ENCODE data around the gene MIGA2. TPM values are rescaled to one million over a fixed set of nuclear protein-coding genes. Genes with fewer than 3 reads are reported as not detected.
"Not testable (repeated sequence)": the region's sequence is repeated elsewhere in the genome, so short reads cannot be mapped to it uniquely, and the experiment has no call there.

The MIGA2 gene
- total RNA-seq, 1 donor = 22.7 TPM

- no peaks in the 10 kb centered on the region for H3K9me3 ChIP-seq (ENCODE audit: low read depth, low read length)
- no peak overlapping the region for H3K4me3 ChIP-seq (ENCODE audit: low read length)
These were observed 13.2 kb upstream of the MIGA2 start for GRCh38 chr9:129023036-129023907.

GRCh38 chr9:129023908-129024233 lies 12.6 kb upstream of the MIGA2 start:
- H3K27me3 ChIP-seq (ENCODE audit: insufficient read depth, low read length) = no peaks in the 10 kb centered on the region
- peaks cover 13% of the 10 kb centered on the region for H3K4me1 ChIP-seq (ENCODE audit: insufficient read depth, low read length)
- H3K4me3 ChIP-seq (ENCODE audit: low read length) = no peak overlapping the region
- no peaks in the 10 kb centered on the region for H3K9me3 ChIP-seq (ENCODE audit: low read depth, low read length)

More at GRCh38 chr9:129023036-129023907, 13.2 kb upstream of the MIGA2 start:
- no peaks in the 10 kb centered on the region for H3K27me3 ChIP-seq (ENCODE audit: insufficient read depth, low read length)
- H3K4me1 ChIP-seq (ENCODE audit: insufficient read depth, low read length) = peaks cover 13% of the 10 kb centered on the region

- Histone ChIP-seq H3K4me1 (ENCODE audit: insufficient read depth, low read length) (peaks cover 13% of the 10 kb centered on the region), H3K4me3 (ENCODE audit: low read length) (no peak overlapping the region), H3K27me3 (ENCODE audit: insufficient read depth, low read length) (no peaks in the 10 kb centered on the region), H3K9me3 (ENCODE audit: low read depth, low read length) (no peaks in the 10 kb centered on the region)
These were observed 9.8 kb upstream of the MIGA2 start for GRCh38 chr9:129026442-129027223.

- Histone ChIP-seq H3K4me3 (ENCODE audit: low read length) (peak overlapping the region; percentile 43), H3K9me3 (ENCODE audit: low read depth, low read length) (no peaks in the 10 kb centered on the region), H3K4me1 (ENCODE audit: insufficient read depth, low read length) (peaks cover 13% of the 10 kb centered on the region), H3K27me3 (ENCODE audit: insufficient read depth, low read length) (no peaks in the 10 kb centered on the region)
These were observed 9.2 kb upstream of the MIGA2 start for GRCh38 chr9:129027224-129027684.

- Histone ChIP-seq H3K27me3 (ENCODE audit: insufficient read depth, low read length) (no peaks in the 10 kb centered on the region), H3K4me3 (ENCODE audit: low read length) (peak overlapping the region; percentile 43), H3K9me3 (ENCODE audit: low read depth, low read length) (no peaks in the 10 kb centered on the region), H3K4me1 (ENCODE audit: insufficient read depth, low read length) (peaks cover 13% of the 10 kb centered on the region)
These were observed 8.7 kb upstream of the MIGA2 start for GRCh38 chr9:129027685-129028191.

GRCh38 chr9:129028192-129028966 lies 8.0 kb upstream of the MIGA2 start, which contains the start of gene SH3GLB2:
Gene SH3GLB2, minus strand, starts transcription at chr9:129028331. Its CDS starts 177 bp downstream, at chr9:129028154.
- H3K4me1 ChIP-seq (ENCODE audit: insufficient read depth, low read length) = peaks cover 13% of the 10 kb centered on the region
- no peaks in the 10 kb centered on the region for H3K27me3 ChIP-seq (ENCODE audit: insufficient read depth, low read length)
- peak within 1 kb of the TSS; percentile 43 for H3K4me3 ChIP-seq (ENCODE audit: low read length)
- H3K9me3 ChIP-seq (ENCODE audit: low read depth, low read length) = no peaks in the 10 kb centered on the region

- H3K4me1 ChIP-seq (ENCODE audit: insufficient read depth, low read length) = peaks cover 13% of the 10 kb centered on the region
- H3K27me3 ChIP-seq (ENCODE audit: insufficient read depth, low read length) = no peaks in the 10 kb centered on the region
- H3K9me3 ChIP-seq (ENCODE audit: low read depth, low read length) = no peaks in the 10 kb centered on the region
- H3K4me3 ChIP-seq (ENCODE audit: low read length) = no peak overlapping the region
These were observed 6.2 kb upstream of the MIGA2 start for GRCh38 chr9:129030191-129030590.

GRCh38 chr9:129031514-129031913 lies 4.9 kb upstream of the MIGA2 start:
- Histone ChIP-seq H3K4me3 (ENCODE audit: low read length) (no peak overlapping the region), H3K9me3 (ENCODE audit: low read depth, low read length) (no peaks in the 10 kb centered on the region), H3K27me3 (ENCODE audit: insufficient read depth, low read length) (no peaks in the 10 kb centered on the region), H3K4me1 (ENCODE audit: insufficient read depth, low read length) (peaks cover 17% of the 10 kb centered on the region)

- no peak overlapping the region for H3K4me3 ChIP-seq (ENCODE audit: low read length)
- H3K4me1 ChIP-seq (ENCODE audit: insufficient read depth, low read length) = peaks cover 14% of the 10 kb centered on the region
- H3K9me3 ChIP-seq (ENCODE audit: low read depth, low read length) = no peaks in the 10 kb centered on the region
- H3K27me3 ChIP-seq (ENCODE audit: insufficient read depth, low read length) = no peaks in the 10 kb centered on the region
These were observed 3.8 kb upstream of the MIGA2 start for GRCh38 chr9:129032541-129033159.

- H3K4me1 ChIP-seq (ENCODE audit: insufficient read depth, low read length) = peaks cover 18% of the 10 kb centered on the region
- H3K27me3 ChIP-seq (ENCODE audit: insufficient read depth, low read length) = no peaks in the 10 kb centered on the region
- H3K9me3 ChIP-seq (ENCODE audit: low read depth, low read length) = no peaks in the 10 kb centered on the region
- H3K4me3 ChIP-seq (ENCODE audit: low read length) = no peak overlapping the region
These were observed 3.2 kb upstream of the MIGA2 start for GRCh38 chr9:129033216-129033615.

GRCh38 chr9:129035838-129036237 lies 588 bp upstream of the MIGA2 start:
- not testable (repeated sequence) for H3K9me3 ChIP-seq (ENCODE audit: low read depth, low read length); H3K27me3 ChIP-seq (ENCODE audit: insufficient read depth, low read length)
- H3K4me1 ChIP-seq (ENCODE audit: insufficient read depth, low read length) = peaks cover 24% of the 10 kb centered on the region
- peak overlapping the region; percentile 80 for H3K4me3 ChIP-seq (ENCODE audit: low read length)

- H3K4me3 ChIP-seq (ENCODE audit: low read length) = peak overlapping the region; percentile 80
- H3K9me3 ChIP-seq (ENCODE audit: low read depth, low read length) = no peaks in the 10 kb centered on the region
- H3K4me1 ChIP-seq (ENCODE audit: insufficient read depth, low read length) = peaks cover 24% of the 10 kb centered on the region
- no peaks in the 10 kb centered on the region for H3K27me3 ChIP-seq (ENCODE audit: insufficient read depth, low read length)
These were observed 719 bp downstream of the MIGA2 start for GRCh38 chr9:129036923-129037766.

- Histone ChIP-seq H3K4me1 (ENCODE audit: insufficient read depth, low read length) (peaks cover 24% of the 10 kb centered on the region), H3K4me3 (ENCODE audit: low read length) (no peak overlapping the region), H3K9me3 (ENCODE audit: low read depth, low read length) (no peaks in the 10 kb centered on the region), H3K27me3 (ENCODE audit: insufficient read depth, low read length) (no peaks in the 10 kb centered on the region)
These were observed 1.3 kb downstream of the MIGA2 start for GRCh38 chr9:129037767-129038098.

All from mononuclear cell (primary cell).